TTC549 (cell line): ENCODE measurements around the gene KDM1A.

ENCODE experiments used
- FAIRE-seq: peaks from 2 replicates; lab custom pipeline; 2012; peaks lifted over from hg19 to GRCh38; lab: Jason Lieb, UNC

KDM1A gene

DNA sequence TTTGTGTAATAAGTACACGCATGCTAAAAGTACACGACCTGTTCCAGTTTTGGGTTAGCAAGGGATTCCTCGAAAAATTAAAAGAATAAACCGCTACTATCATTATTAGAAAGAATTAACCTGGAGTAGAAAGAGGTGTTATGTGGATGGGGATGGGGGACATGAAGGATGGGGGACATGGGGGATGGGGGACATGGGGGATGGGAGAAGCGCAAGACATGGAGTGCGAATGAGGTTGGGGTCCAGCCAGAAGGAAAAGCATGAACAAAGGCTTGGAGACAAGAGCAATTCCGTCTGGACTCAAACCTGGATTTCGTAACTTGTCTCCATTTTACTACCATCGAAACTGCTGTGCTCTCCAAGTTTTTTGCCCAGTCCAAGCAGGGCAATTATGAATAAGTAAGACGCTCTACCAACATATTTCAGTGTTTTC is 591 bp upstream of the KDM1A start:
- no peak for FAIRE-seq

DNA sequence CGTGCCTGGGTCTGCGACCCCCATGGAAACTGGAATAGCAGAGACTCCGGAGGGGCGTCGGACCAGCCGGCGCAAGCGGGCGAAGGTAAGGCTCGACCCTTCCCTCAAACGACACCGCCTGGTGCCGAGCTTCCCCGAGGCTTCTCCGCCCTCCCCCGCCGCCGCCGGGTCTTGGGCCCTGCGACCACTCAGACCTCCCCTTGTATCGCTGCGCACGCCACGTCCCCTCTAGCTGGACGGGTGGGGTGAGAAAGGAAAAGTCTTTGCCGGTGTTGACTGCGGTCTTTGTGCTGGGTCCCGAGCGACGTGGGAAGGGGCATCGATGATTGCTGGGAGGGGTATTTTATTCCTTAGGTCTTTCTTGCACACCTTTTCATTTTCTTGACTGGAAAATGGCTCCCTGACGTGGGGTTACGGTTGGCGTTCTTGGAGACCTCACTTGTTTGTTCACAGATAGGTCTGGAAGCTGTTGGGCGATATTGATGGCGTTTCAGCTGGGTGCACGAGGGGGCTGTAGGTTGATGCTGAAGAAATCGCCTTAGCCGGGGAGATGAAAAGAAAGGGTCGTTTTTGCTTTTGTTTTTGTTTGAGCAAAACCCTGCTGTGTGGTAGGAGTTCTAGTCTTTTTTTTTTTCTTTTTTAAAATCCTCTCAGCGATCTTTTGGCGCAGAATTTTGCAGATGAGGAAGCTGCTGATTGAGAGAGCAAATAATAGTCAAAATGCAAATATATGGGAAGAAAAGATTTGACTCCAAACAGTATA is 776 bp downstream of the KDM1A start:
- FAIRE-seq, result no peak

DNA sequence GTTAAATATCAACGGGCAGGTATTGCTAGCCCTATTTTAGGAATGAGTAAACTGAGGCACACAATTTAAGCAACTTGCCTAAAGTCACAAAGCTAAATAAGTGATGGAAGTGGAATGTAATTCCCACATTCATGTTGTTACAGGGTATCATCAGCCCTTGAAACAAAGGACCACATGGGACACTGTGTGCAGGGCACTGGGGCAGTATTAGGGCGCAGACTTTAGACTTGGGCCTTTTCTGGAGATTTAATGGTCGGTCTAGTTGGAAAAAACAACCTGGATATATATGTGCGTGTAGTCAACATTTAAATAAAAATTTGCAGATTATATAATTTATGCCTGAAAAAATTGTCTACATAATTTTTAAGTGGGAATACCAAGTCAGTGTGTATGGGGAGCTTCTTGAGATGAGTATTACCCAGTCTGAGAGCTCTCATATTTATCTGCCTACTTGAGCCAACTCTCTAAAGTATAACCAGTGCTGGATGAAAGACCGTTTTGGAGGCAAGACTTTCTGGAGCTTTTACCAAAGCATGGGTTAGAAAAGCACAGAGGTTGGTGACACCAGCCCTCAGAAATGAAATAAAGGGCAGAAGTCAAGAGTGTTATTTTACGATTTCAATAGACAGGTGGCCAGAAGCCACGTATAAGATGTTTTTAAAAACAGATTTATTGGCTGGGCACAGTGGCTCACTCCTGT is 1.6 kb downstream of the KDM1A start:
- no peak for FAIRE-seq

DNA sequence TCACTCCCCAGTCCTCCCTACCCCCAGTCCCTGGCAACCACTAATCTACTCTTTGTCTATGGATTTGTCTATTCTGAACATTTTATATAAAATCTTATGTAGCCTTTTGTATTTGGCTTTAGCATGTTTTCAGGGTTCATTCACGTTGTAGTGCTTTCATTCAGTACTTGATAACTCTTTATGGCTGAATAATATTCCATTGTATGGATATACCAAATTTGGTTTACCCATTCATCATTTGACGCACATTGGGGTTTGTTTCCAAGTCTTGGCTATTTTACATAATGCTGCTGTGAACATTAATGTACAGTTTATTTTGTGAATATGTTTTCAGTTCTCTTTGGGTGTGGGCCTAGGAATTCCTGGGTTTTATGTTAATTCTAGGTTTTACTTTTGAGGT is 2.6 kb downstream of the KDM1A start:
- no peak for FAIRE-seq

DNA sequence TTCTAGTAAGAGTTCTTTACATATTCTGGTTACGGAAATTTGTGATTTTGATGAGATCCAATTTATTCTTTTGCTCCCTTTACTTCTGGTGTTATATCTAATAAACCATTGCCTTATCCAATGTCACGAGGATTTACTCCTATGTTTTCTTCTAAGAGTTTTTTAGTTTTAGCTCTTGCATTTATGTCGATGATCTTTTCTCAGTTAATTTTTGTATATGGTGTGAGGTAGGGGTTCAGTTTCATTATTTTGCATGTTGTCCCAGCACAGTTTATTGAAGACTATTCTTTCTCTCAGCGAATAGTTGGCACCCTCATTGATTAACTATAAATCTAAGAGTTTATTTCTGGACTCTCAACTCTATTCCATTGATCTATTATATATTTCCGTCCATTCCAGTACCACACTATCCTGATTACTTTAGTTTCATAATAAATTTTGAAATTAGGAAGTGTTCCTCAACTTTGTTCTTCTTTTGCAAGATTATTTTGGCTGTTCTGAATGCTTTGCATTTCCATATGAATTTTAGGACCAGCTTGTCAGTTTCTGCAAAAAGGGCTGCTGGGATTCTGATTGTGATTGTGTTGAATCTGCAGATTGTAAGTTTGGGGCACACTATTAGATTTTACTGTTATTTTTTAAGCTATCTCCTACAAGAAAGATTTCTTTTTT is 4.0 kb downstream of the KDM1A start:
- FAIRE-seq, result no peak

DNA sequence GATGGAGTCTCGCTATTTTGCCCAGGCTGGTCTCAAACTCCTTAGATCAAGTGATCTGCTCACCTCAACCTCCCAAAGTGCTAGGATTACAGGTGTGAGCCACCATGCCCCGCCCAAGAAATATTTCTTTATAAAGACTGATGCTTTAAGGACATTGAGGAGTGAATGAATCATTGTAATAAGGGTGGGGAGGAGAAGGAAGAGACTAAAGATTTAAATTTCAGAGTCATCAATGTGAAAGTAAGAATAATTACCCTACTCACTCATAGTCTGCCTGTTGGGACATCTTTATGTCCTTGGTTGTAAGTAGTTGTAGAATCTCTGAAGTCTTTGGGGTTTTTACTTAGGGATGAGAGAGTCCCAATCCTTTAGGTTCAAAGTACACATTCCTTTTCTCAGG is 7.3 kb downstream of the KDM1A start:
- no peak for FAIRE-seq

DNA sequence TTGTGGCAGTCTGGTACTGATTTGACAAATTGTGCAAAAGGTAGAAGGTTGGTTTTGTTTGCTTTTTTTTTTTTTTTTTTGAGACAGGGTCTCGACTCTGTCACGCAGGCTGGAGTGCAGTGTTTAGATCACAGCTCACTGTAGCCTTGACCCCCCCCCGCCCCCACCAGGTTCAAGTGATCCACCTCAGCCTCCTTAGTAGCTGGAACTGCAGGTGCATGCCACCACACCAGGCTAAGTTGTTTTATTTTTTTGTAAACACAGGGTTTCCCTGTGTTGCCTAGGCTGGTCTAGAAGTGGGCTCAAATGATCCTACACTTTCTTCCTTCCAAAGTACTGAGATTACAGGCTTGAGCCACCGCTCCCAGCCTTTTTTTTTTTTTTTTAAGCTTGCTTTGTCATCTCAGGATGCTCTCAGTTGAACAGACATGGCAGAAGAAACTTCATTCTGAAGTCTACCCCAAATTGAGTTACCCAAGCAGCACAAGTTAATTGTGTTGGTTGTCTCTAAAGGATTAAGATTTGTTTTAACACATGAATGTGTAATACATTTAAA is 8.2 kb downstream of the KDM1A start:
- FAIRE-seq, result no peak

DNA sequence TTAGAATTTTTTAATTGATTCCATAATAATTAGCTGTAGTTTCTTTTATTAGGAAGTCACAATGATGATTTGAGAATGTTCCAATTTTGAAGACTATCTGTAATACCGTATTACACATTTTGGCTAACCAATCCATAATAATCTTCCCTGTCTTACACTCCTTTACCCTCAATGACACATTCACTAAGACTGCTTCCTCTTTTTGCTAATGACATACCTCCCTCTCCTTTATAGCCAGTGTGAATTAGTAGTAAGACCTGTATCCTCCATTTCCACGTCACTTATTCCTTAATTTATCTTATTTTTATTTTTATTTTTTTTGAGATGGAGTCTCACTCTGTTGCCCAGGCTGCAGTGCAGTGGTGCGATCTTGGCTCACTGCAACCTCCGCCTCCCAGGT is 10.1 kb downstream of the KDM1A start:
- no peak for FAIRE-seq

DNA sequence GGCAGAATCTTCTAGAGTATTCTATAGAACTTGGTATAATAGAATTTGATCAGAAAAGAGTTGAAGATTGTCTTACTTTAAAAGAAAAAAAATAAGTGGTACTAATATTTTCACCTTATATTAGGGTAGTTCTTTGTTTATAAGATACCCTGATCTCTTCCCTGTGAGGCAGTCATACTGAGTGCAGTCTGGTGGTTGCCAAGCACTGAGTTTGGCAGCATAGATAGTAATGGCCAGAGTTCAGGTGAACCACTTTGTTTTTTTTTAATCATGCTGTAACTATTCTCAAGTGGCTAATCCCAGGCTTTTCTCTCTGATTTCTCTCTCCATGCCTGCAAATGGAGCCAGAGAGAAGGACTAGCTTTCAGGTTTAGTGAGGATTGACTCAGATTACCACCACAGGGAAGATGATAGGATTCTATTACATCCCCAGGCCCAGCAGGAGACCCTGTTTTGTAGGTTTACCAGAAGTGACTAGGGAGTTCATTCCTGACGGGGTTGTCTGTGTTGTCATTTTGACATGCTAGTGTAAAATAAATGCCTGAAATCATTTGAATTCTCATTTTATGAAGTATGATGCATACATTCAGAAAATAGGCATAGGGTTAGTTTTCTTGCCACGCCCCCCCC is 16.7 kb downstream of the KDM1A start:
- no peak for FAIRE-seq

DNA sequence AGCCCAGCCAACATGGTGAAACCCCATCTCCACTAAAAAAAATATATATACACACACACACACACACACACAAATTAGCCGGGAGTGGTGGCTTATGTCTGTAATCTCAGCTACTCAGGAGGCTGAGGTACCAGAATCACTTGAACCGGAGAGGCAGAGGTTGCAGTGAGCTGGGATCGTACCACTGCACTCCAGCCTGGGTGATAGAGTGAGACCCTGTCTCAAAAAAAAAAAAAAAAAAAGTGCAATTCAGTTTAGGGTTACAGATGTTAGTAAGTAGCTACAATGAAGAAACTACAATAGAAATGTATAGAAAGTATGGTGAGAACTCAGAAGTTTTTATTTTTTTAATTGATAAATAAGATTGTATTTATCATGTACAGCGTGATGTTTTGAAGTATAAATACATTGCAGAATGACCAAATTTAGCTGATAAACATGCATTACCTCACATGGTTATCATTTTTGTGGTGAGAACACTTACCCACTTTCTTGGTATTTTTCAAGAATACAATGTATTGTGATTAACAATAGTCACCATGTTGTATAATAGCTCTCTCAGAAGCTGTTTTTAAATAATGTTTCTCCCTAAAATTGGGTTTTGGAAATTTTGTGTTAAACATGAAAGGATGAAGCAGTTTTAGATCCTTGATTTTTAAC is 17.9 kb downstream of the KDM1A start:
- FAIRE-seq, result no peak

DNA sequence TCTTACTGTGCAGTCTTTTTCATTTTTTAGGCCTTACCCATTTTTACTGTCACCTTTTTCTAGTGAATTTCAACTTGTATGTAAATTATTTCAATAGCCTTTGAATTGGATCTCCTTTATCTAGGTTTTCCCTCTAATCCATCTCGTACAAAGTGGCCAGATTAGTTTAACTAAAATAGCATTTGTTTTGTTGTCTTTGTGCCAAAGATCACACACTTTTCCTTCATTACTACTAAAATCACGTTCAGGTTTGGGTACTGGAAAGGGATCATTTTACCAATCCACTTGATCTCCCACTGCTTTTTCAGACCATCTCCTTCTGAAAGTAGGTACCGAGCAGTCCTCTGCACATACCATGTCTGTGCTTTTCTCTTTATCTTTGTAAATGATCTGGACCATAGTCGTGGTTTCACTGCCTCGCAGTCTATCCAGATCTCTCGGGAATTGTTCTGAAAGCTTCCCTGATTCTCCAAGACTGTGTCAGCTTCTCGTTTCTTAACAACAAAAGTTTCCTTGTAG is 20.1 kb downstream of the KDM1A start:
- no peak for FAIRE-seq

DNA sequence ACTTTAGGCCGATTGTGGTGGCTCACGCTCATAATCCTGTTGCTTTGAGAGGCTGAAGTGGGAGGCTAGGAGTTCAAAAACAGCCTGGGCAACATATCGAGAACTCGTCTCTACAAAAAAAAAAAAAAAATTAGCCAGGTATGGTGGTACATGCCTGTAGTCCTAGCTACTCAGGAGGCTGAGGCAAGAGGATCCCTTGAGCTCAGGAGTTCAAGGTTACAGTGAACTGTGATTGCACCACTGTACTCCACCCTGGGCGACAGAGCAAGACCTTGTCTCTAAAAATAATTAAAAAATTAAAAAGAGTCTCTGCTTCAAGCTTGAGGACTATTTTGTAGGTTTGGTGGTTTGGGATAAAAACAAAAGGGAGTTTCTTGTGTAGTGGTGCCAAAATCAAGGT is 21.2 kb downstream of the KDM1A start:
- FAIRE-seq, result no peak

DNA sequence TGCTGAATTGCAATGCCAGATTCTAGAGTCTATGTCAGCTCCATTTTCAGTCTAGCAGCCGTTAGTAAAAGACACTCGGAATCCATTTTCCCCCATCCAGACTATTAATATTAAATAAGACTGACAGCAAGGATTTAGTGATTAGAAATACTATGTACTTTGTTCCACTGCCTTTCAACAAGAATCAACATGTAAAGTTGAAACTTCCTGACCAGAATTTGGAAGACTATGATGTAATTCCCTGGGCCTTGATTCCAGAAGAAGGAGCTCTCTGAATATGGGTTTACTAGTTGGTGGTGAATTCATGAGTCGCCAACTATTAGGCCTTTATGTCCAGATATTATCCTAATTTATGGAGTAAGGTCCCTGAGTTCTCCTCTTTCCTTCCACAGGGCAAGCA is 24.8 kb downstream of the KDM1A start:
- no peak for FAIRE-seq

DNA sequence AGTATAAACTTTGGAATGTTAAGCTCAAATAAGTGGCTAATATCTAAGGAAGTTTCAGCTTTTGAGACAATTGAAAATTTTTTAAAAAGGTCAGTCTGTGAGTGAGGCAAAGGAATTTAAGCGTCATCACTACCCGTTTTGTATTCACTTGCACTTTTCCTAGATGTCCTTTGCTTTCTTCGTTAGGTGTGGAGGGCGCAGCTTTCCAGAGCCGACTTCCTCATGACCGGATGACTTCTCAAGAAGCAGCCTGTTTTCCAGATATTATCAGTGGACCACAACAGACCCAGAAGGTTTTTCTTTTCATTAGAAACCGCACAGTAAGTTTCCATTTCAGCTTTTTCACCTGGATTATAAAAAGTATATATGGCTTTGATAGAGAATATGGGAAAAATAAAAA is 30.9 kb downstream of the KDM1A start:
- no peak for FAIRE-seq

DNA sequence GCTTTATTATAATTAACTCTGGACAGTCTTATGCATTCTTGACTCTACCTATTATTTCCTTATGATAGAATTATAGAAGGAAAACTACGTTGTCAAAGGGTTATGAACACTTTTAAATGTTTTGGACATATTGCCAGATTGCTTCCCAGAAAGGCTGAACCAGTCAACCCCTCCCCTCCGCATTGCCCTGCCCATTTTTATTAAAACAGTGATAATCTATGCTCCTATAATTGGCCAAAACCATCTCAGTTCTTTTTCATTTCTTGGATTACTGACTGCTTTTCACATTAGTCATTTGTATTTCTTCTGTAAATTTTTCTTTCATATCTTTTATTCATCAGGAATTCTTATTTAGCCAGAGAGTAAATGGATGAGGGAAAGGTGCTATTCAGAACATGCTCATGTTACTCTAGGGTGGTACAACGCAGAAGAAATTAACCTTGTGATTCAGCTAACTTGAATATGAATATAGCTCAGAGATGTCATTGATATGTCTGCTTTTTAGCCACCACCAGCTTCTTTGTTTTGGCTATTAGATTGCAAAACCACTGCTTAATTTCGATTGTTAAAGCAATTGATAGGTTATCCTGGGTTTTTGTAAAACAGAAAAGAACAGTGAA is 32.1 kb downstream of the KDM1A start:
- FAIRE-seq, result no peak

DNA sequence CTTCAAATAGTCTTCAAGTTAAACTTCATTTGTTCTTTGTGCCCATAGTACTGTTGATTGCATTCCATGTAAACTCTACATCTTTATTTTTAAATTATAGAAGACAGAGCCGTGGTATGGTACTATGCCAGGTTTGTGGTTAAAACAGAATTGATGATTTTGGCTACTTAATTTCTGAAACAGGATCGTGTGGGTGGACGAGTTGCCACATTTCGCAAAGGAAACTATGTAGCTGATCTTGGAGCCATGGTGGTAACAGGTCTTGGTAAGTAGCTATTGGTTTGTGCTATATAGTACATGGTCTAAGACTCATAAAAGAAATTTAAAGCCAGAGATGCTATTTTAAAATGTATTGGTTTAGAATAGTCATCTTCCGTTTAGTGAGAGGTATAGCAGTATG is 38.0 kb downstream of the KDM1A start:
- FAIRE-seq, result no peak

DNA sequence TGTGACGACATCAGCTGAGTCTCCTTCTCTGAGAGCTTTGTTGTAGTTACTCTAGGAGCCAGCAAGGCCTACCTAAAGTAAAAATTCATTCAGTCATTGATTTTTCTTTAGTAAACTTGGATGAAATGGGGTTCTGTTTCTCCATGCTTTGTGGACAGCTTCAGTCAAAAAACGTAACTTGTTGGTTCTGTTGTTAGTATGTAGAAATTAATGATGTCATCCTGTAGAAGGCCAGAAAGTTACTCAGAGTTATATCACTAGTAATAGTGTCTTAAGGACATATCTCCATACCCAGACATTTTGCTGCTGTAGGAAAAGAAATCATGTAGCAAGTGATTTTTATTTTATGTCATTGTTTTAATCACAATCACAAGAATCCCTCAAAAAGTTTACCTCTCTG is 43.0 kb downstream of the KDM1A start:
- no peak for FAIRE-seq

DNA sequence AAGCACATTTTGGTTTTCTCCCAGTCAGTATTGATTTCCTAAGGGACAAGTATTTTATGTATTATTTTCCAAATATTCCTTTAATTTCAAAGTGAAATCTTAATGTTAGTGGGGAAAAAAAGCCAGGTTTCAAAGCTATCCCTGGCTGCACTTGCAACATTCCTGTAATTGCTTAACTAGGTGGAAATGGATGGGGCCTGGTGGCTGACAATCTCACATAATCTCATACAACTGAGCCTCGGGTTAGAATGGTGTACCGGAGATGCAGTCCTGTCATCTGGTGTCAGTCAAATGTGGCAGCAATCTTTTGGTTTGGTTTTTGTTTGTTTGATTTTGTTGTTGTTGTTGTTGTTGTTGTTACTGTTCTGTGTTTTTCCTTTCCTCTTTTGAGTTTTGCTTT is 46.1 kb downstream of the KDM1A start:
- FAIRE-seq, result no peak

DNA sequence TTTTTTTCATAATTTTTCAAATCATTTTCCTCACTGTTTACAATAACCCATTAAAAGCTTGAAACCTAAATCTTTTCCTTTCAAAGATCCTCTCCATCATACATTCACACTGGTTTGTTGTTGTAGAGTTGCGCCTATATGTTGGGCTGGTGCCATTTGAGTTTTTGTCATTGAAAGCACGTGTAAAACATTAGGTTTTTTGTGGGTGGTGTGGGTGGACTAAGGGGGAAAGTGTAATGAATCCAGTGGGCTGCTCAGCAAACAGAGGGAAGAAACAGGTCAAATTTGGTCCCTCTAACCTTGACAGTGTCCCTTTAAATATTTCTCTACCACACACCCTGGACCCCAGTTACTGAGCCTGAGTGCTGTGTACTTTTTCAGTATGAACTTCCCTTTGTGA is 46.8 kb downstream of the KDM1A start:
- no peak for FAIRE-seq

DNA sequence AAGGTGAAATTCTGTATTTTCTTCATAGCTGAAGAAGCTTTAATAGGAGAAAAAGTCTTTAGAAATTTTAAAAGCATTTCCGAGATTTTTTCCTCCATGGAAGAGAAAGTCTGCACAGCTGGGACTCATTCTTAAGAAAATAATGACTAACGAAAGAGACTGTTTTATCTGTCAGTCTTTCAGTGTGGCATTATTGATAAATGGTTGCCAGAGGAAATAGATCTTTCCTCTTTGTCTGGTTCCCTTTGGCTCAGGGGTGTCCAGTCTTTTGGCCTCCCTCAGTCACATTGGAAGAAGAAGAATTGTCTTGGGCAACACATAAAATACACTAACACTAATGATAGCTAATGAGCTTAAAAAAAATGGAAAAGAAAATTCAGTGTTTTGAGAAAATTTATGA is 49.9 kb downstream of the KDM1A start:
- no peak for FAIRE-seq

DNA sequence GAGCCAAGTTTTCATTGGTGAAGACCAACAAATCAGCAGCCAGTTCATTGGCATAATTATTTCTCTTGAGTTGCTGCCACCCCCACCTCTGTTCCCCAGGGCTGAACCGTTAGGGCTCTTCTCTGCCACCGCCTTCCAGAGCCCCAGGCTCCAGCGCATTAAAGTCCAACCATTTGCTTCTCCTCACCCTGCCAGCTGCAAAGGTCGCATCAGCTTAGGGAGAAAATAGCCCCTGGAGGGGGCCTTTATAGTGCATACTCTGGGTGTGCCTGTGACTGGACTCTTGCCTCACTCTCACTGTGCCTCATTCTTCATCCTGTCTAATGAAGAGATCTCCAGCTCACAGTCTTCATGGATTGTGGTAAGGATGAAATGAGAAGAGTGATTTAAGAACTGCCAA is 50.4 kb downstream of the KDM1A start:
- no peak for FAIRE-seq

DNA sequence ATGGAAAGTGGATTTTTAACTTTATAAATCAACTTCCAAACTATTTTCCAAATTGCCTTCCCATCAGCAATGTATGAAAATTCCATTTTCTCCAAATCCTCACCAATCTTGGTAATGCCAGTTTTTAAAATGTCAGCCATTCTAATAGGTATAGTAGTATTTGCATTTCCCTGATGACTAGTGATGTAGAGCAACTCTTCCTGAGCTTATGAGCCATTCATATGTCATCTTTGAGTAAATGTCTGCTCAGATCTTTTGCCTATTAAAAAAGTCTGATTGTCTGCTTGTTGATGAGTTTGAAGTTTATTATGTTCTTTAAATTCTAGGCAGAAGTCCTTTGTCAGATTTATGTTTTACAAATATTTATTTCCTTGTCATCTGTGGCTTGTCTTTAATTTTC is 54.7 kb downstream of the KDM1A start:
- no peak for FAIRE-seq
